Measurements from ENCODE around the gene GNA12.

The GNA12 gene, protein sequence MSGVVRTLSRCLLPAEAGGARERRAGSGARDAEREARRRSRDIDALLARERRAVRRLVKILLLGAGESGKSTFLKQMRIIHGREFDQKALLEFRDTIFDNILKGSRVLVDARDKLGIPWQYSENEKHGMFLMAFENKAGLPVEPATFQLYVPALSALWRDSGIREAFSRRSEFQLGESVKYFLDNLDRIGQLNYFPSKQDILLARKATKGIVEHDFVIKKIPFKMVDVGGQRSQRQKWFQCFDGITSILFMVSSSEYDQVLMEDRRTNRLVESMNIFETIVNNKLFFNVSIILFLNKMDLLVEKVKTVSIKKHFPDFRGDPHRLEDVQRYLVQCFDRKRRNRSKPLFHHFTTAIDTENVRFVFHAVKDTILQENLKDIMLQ
- 38.8 to 50.7 reads per million in 2 experiments for total RNA-seq

- DNase-seq (ENCODE audit: low read depth): peak; percentile 94
These were observed at the start of gene GNA12 for GRCh38 chr7:2844153-2845033. Gene GNA12 (minus strand): TSS chr7:2844308. CDS start chr7:2844161, 147 bp downstream.

- DNase-seq (ENCODE audit: low read depth): no peak
These were observed 49.3 kb upstream of the GNA12 start for GRCh38 chr7:2893411-2893861.

DNA sequence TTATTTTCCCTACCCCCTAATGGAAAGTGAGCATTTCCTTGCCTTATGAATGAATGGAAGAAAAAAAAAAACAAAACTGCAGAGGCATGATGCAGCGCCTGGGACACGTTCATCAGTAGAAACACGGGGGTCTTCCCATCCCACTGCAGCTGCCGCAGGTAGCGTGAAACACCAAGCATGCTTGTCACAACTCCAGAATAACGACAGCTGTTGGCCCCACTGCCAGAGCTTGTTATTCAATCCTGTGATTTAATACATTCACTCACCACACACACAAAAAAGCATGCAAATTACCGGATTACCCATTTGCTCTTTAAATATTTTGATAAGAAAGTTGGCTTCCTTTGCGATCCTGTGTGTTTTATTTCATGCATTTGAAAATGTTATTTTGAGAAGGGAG lies 48.4 kb upstream of the GNA12 start:
- no peak for DNase-seq (ENCODE audit: low read depth)

DNA sequence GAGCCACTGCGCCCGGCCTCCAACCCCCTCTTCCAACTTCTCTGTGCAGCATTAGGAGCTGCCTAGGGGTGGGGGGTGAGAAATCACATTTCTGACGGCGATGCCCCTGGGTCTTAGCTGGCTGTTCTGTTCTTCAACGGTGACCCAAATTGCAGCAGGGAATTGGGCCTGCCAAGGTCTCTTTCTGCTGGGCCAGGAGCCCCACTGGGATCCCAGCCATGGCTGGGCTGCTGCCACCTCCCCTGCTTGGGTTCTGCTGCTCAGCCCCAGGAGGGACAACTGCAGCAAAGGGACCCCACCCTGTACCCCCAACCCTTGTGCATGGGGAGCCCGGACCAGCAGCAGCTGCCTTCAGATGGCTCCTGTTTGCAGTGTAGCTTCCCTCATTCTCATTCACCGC lies 43.7 kb upstream of the GNA12 start:
- no peak for DNase-seq (ENCODE audit: low read depth)

GRCh38 chr7:2886900-2887299 lies 42.8 kb upstream of the GNA12 start:
- peak; percentile 33 for DNase-seq (ENCODE audit: low read depth)

- no peak for DNase-seq (ENCODE audit: low read depth)
These were observed 42.3 kb upstream of the GNA12 start for GRCh38 chr7:2886391-2886790.

- DNase-seq (ENCODE audit: low read depth): no peak
These were observed 40.1 kb upstream of the GNA12 start for GRCh38 chr7:2884161-2884560.

DNA sequence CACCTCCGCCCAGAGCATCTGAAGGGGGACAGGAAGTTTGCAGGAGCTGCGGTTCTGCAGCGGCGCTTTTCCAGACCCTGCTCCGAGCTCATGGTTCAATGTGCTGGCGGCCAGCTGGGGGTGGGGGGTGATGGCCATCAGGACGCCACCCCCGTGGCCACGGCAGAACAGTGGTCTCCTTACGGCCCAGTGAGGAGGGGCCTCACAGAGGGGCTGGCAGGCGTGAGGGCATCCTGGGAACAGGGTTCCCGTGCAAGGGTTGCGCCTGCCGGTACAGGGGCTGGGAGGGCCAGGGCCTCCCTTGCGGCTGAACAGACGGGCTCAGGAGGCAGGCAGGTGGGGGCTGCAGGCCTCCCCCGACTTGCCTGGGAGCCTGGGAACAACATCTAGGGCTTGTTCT lies 39.0 kb upstream of the GNA12 start:
- no peak for DNase-seq (ENCODE audit: low read depth)

DNA sequence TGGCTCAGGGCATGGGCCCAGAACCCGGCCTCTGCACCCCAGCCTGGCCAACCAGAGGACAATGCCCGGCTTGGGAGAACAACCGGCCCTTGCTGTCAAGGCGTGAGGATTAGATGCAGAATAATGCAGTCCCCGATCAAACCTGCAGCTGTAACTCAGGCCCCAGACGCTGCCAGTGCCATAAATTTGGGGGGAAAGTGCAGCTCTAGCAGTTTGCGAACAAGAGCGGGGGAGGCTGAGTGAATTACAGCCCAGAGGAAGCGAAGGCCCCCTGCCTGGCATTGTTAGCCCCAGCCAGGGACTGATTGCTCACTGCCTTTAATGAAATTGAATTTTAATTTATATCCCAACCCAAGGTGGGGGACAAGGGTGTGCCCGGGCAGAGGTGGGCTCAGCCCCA lies 38.0 kb upstream of the GNA12 start:
- DNase-seq (ENCODE audit: low read depth): no peak

DNA sequence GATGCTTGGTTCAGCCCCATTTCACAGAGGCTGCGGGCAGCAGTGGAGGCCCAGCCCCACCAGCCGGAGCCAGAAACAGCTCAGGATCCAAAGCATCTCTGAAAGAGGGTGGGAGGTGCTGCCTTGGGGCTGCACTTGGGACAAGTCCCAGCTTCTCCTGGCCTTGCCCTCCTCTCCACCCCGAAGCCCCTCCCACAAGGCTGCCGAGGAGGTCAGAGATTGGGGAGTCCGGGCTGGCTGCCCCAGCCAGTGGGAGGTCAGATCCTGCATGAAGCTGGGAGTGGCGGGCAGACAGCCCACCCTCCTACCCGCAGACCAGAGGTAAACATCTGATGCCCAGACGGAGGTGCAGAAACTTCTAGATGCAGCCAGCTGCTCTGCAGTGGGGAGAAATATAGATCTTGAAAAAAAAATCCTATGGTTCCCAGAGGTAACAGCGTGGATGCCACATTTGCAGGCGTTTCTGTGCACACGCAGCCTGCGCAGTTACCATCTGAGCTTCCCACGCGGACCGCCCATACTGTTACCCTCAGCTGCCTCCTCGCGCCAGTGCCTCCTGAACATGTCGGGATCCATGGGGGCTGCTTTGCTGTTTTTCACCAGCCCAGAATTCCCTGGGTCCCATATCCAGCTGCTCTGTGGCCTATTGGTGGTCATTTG lies 36.9 kb upstream of the GNA12 start:
- DNase-seq (ENCODE audit: low read depth): no peak

- DNase-seq (ENCODE audit: low read depth): no peak
These were observed 35.9 kb upstream of the GNA12 start for GRCh38 chr7:2880051-2880450.

DNA sequence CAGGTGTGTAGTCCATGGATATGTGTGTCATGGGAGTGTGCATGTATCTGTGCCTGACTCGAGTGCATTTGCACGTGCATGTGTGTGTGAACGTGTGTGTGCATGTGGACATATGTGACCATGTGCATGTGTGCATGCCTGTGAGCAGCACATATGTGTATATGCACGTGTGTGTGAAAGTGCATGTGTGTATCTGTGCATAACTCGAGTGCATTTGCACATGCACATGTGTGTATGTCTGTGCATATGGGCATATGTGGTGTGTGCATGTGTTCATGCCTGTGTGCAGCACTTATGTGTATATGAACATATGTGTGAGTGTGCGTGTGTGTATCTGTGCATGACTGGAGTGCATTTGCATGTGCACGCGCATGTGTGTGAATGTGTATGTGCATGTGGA lies 35.2 kb upstream of the GNA12 start:
- no peak for DNase-seq (ENCODE audit: low read depth)

DNA sequence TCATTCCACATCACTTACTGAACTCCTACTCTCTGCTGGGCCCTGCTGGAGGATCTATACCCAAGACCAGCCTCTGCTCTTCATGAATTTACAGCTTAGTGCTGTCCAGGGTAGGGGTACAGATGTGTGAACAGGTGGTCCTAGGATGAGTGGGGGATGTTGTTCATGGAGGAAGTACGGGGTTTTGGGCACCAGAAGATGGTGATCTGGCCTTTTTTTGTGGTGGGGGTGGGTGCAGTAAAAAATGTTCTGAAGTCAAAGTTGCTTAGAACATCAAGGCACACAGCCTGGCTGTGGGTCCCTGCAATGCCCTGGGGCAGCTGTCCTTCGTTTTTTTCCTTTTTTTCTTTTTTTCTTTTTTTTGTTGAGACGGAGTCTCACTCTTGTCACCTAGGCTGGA lies 34.2 kb upstream of the GNA12 start:
- DNase-seq (ENCODE audit: low read depth): no peak

DNA sequence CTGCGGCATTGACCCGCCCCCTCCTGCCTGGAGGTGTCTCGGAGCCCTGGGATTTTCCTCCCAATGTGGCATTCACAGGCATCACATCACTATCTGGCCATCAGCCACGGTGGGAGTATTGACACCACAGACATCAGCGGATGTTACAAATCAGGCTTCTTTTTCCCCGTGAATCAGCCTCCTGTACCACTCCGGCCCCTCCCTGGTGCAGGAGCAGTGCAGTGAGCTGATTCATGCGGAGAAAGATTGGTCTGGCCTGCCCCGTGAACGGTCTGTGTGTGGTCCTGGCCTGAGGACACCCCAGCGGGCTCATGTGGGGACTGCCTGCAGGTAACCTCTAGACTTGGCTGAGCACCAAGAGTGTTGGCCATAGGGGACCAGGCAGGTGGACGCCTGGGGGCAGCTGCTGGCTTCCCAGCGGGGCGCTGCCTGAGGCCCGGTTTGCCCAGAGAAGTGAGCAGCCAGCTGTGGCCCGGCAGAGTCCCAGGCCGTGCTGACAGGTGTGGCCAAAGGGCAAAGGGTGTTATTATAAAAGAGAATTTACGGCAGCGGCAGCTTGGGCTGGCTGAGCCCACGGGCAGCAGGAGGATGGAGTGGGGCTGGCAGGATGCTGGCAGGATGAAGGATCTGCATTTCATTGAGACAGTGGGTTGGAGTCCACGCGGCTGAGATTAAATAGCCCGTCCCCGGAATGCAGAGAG lies 32.1 kb upstream of the GNA12 start:
- DNase-seq (ENCODE audit: low read depth): no peak

DNA sequence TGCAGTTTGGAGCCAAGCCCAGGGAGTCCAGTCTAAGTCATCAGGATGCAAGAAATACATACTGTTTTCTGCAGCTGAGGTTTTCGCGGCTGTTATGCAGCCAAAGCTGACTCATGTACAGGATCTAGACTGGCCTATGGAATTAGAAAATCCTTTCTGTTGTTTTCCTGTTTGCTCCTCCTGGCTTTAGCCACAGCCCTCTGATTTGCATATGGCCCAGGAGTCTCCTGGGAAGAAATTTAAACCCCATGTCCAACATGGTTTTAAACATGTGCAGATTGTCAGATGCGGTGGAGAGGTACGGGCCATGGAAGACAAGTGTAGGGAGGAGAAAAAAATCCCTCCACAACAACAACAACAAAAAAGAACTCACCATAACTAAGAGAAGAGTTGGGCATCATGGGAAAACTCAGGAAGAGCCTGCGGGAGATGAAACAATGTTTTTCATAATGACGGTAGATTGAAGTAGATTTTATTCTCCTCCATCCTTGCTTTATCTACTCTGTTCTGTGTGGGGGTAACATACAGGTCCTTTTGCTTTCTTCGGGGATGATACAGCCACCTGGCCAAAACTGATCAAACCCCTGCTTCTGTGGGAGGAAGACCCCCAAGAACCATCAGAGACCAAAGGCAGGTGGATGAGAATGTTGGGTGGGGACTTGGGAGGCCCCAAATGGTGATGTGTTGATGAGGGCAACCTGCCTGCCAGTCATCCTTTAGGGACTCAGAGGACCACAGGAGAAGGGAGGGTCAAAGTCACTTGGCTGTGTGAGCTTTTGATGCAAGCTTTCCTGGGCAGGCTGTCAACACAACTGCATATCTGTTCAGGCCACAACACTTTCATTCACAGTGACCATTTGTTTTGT lies 29.8 kb upstream of the GNA12 start:
- DNase-seq (ENCODE audit: low read depth): no peak

DNA sequence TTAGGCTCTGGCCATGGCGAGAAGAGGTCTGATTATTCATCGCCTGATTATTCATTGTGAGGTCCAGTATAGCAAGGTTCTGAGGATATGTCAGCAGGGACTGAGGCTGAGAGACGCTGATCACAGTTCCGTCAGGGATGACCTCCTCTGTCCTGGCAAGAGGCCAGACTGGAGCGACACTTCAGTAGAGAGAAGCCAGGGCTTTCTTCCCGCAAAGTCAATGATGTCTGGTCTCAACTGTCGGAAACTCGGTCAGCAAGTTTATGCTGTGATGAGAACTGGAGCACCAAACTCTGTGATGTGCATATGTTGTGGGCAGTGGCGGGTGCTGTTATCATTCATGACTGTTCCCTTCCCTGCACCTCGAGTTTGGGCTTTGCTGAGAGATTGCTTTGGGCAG lies 29.0 kb upstream of the GNA12 start:
- no peak for DNase-seq (ENCODE audit: low read depth)

DNA sequence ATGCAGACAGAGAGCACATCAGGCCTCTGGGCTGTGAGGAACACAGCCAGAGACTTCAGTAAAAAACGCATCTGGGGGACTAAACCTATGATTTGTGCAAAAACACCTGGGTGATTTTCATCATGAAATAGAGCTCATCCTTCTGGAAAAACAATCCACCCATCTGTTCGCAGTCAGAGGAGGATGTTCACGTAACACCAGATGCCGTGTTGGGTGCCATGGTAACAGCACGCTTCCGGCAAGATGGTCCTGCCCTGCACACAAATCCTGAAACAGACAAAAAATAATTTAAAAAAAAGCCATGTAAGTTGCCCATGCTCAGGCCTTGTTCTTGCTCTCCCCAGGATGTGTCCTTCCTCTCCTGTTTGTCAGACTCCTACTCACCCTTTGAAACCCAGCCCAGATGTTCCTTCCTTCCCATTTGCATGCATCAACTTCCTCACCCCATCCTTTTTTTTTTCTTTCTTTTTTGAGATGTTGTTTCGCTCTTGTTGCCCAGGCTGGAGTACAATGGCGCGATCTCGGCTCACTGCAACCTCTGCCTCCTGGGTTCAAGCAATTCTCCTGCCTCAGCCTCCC lies 28.3 kb upstream of the GNA12 start:
- DNase-seq (ENCODE audit: low read depth): no peak

GRCh38 chr7:2870471-2870931 lies 26.4 kb upstream of the GNA12 start:
- DNase-seq (ENCODE audit: low read depth): peak; percentile 23

DNA sequence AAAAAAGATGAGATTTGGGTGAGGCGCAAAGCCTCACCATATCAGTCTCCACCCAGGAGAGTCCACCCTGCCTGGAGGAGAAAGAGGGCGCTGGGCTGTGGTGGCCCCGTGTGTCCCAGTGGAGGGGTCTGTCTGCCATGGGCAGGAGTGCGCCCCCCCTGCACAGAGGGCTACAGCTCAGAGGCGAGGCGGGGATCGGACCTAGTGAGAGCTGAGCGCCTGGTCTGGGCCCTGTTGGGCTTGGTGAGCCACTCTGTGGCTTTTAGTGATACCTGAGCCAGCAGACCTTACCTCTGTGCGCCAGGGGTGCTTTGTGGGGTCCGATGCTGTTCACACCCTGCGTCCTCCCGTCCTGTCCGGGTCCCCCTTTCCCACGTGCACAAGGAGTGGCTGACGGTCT lies 25.9 kb upstream of the GNA12 start:
- DNase-seq (ENCODE audit: low read depth): no peak

GRCh38 chr7:2866601-2867000 lies 22.5 kb upstream of the GNA12 start:
- no peak for DNase-seq (ENCODE audit: low read depth)

Measured in T follicular helper cell (primary cell).